HG02884 (cell line): Measurements from ENCODE around the gene RTL10.

Experiments used
- ATAC-seq: cut with Tn5 transposase; IDR thresholded peaks from one replicate; pipeline ENCODE4 v1.9.1; 2021; ENCODE audit warnings: mild to moderate bottlenecking, moderate library complexity; ENCODE audit not compliant: unreplicated experiment

Gene RTL10, protein sequence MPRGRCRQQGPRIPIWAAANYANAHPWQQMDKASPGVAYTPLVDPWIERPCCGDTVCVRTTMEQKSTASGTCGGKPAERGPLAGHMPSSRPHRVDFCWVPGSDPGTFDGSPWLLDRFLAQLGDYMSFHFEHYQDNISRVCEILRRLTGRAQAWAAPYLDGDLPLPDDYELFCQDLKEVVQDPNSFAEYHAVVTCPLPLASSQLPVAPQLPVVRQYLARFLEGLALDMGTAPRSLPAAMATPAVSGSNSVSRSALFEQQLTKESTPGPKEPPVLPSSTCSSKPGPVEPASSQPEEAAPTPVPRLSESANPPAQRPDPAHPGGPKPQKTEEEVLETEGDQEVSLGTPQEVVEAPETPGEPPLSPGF

DNA sequence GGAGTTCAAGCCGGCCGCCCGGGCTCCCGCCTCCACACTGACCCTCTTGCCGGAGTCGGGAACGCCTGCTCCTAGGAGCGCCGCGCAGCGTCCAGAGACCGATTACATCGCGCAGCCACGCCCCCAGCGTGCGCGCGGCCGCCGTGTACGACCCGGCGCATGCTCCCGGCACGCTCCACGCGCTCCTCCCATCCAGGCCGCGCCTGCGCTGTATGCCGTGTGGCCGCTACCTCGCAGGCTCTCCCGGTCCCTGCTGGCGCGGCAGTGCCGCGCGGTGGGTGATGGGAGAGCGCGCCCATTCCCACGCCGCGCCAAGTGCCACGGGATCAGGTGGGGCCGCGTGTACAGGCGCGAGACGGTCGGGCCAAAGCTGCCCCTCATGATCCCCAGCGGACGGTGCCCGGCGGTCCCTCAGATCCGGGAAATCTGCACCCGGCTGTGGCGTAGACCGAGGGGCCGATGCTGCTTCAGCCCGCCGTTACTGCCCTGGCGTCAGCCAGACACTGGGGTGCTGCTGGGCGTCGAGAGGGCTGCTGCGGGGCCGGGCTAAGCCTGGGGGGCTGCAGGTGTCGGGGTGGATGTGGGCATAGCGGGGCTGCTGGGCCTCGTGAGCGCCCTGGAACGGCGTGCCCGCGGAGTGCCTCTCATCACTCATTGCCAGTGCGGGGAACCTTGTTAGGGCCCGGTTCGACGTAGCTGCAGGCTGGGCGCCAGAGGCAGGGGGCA is at the start of gene RTL10, which contains the start of gene GNB1L:
TSS of gene RTL10 (minus strand) at position 97 of the 726 bp plus-strand sequence. CDS start 2,613 bp downstream, outside the sequence.
TSS of gene GNB1L (minus strand) at position 97 of the 726 bp plus-strand sequence. CDS start 33,519 bp downstream, outside the sequence.
- peak; percentile 61 for ATAC-seq

DNA sequence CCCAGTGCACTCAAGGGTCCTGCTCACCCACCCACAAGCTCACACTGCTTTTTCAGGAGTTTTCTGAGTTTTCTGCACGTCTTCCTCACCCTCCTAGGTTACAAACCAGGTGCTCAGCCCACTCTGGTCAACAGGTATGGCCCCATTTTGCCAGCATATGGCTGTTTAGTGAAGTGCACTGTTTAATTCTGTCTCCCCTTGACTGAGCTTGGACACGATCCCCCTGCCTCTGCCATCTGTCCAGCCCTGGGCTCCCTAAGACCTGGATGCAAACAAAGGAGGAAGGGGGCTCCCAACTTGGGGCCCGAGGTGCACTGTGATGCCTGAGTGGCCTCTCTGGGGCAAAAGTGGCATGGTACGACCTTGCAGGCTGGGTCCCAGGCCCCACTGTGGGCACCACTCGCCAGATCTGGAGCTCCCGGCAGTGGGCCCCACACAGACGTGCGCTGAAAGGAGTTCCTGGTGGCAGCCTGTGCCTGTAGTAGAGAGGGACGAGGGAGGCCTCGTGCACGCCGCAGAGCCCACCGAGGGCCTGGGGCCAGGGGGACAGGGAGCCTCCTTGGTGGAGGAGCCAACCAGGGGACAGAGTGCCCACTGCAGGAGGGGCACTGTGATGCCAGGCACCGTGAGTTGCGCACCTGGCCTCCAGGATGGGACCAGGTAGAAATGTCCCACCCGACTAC is 49.6 kb upstream of the RTL10 start:
- no peak for ATAC-seq

DNA sequence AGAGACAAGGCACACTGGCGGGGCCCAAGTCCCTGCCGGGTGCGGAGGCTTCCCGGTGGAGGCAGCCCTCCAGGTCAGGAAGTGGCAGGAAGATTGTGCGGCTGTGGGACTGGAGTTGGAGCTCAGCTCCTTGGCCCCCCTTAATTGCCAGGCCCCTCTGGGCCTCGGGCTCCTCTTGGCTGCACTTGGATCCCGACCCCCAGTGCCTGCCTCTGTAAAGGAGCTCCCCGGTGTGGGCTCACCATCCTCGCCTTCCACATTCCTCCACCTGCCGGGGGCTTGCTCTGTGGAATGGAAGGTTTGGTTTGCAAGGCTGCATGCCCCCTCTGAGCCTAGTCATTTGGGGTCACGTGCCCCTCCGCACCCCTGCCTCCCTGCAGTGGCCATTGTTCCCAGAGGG is 48.8 kb upstream of the RTL10 start:
- ATAC-seq: no peak

DNA sequence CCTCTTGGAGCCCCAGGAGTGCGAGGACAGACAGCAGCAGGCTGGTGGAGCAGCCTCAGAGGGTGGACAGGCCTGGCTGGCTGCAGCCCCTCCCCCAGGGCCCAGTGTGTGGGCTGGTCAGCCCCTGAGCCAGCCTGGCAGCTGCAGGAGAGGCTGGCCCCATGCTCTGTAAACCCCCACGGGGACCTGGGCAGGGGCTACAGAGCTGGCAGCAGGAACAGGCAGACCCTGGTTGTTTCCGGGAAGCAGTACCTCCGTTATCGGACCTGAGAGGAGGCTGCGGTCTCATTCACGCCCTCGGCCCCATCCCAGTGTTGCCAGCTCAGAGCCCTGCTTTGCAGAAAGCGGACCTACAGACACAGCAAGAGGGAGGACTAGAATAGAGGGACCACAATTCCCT is 48.4 kb upstream of the RTL10 start:
- no peak for ATAC-seq

DNA sequence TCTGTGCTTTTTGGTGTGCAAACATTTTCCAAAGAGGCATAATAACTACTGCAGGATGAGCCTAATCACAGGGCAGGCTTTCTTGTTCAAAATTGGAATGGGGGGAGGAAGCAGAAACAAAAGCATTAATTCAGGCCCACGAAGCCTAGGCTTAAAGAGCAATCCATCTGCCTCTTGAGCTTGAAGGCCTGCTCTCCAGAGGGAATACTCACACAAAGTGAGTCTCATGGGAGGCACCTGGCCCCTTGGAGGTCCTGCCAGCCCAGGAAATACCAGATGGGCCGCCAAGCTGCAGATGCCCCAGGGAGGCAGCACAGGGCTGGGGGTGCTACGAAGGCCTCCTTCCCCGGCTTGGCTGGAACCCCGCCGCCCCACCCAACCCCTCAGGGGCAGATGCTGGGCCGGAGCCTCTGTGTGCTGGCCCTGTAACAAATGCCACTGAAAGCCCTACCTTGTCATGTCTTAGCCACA is 47.6 kb upstream of the RTL10 start:
- ATAC-seq: no peak

DNA sequence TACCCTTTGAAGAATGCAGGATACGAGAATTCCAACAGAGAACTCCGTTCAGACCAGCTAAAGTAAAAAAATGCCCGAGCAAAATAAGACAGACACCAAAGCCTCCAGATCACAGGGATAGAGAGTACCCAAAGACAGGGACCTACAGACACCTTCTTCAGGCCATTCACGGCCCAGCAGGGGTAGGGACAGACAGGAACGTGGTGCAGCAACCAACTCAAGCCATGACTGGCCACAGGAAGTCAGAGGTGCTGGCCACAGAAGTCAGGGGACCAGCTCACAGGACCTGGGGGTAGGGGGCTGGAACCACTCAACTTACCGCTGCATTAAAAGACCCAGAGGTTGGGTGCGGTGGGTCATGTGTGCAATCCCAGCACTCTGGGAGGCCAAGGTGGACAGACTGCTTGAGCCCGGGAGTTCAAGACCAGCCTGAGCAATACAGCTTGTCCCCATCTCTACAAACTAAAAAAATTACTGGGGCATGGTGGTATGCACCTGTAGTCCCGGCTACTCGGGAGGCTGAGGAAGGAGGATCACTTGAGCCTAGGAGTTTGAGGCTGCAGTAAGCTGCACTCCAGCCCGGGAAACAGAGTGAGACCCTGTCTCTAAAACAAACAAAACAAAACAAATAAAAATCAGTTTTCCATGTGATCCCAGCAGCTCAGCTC is 47.0 kb upstream of the RTL10 start:
- no peak for ATAC-seq

DNA sequence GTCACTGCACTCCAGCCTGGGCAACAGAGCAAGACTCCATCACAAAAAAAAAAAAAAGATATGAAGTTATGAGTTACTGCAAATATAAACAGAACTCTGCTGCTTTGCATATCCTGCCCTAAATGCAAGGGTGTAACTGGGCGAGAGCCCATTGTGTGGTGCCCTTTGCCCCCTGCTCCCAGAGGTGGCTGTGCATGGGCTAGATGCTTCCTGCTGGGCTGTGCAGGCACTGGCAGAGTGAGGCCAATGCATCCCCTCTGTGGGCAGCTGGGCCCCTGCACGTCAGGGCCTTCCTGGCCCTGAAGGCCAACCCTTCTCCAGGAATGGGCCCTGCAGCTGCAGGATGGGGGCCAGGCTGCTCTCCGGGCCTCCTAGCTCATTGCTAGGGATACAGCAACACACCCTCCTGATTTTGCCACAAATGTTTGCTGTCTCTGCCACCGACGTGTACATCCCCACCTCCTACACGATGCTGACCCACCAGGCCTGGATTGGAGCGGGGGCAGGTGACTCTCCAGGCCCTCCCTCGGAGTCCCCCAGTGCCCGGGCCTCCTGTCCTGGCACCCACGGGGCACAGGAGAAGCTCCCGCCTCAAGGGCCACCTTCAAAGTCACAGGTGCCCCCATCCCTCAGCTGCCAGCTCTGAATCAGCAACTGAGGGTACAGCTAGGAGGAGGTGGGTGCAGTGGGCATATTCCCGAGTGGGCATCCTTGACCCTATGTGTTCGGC is 46.2 kb upstream of the RTL10 start:
- ATAC-seq: no peak

DNA sequence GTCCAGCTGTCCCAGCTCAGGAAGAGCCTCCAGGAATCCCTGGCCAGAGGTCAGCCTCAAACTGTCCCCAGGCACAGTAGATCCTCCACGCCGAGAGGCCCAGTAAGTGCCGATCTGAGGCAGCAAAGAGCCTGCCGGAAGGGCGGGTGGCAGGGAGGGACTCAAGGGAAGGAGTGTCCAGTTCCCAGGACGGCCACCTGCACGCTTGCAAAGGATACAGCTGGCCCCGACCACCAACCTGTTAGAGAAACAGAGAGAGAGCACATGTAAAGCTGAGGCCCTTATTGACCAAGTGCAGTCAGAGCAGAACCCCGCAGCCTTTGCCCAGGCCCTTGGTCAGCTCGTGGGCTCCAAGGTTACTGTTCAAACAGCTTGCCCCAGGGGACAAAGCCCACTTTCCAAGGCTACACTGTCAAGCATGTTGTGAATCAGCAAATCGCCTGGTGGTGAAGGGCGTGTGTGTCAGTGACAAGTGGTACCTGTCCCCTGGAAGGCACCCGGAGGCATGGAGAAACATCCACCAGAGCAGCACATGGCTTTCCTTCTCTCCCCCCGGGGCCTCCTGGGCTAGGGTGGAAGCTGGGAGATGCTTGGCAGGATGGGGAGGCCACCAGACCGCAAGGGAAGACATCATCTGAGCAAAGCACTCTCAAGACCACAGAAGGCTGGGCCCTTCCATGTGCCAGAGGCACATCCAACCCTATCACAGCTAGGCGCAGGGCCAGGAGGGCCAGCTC is 44.3 kb upstream of the RTL10 start:
- no peak for ATAC-seq

DNA sequence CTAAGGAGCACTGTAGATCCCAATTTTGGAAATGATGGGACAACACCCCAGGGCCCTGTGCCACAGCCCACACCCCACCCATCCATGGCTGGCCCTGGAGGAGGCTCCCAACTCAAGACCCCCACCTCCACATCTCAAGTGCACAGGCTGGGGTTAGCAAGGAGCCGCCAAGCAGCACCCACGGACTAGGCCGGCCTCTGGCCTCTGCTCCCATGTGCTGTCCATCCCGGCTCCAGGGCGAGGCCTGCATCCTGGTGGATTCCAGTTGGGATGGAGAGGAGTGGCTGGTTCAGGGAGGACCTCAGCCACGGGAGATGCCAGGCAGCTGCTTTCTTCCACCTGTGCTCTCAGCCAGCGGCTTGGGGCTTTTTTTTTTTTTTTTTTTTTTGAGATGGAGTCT is 43.5 kb upstream of the RTL10 start:
- no peak for ATAC-seq

DNA sequence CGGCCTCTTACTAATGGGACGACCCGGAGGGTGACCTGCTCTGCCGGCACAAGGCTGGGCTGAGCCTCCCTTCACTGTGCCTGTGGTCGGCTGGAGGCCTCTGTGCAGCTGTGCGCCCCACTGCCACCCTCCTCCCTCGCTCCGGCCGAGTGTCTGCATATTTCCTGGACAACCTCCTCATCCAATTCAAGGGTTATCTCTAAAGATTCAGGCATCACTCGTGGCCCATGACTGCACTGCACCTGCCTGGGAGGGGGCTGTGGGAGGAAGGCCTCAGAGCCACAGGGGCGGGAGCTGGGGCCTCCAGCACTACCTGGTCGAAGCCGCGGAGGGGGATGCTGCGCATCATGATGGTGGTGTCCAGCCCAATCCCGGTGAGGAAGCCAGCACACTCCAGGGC is 43.1 kb upstream of the RTL10 start:
- no peak for ATAC-seq

DNA sequence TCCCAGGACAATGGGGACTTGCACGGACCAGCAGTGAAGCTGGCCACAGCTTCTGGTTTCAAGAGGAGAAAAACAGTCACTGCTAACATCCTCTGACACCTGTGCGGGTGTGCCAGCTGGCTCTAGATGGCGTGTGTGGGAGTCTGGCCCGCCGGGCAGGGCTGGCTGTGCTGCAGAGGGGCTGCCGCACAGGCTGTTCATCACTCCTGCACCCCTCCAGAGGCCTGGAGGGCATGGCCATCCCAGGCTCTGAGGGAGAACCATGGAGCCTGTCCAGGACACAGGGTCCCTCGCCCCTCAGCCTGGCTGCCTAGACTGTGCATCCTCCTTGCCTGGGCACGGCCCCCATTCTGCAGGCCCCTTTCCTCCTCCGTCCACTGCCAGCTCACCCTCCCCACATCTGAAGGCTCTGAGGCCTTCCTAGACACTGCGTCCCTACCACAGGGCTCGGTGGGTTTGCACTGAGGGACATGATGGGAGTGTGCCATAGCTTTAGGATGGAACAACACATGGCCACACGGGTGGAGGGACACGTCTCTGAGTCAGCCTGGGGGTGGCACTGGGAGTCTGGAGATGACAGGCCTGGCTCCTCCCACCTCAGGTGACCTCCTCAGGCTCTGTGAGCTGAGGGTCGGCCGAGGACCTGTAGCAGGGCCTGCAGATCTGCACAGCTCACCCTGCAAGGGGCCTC is 42.1 kb upstream of the RTL10 start:
- no peak for ATAC-seq

DNA sequence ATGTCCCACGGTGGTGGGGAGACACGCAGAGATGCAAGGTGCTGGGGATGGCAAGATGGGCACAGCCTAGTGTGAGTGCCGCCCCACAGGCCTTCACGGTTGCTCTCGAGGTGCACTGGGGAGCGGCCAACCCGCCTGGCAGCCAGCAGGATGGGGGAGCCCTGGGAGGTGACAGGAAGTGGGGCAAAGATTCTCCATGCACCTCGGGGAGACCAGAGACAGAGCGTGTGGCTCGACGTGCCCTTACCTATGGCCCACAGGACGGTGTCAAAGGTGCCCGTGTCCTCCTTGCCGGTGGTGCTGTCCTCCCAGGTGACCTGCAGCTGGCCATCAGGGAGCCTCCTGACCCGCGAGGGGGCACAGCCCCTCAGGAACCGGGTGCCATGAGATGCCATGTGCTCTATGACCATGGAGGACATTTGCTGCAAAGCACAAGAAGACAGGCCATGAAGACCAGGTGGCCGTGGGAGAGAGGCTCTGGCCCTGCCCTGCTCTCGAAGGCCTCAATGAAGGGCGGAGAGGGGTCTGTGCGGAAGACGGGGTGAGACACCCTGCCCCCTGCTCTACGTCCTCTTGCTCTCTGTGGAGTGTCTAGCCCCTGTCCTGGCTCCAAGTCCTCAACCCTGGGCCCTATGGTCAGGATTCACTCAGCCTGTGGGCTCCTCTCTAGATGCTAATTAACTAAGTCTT is 40.6 kb upstream of the RTL10 start:
- ATAC-seq: no peak

DNA sequence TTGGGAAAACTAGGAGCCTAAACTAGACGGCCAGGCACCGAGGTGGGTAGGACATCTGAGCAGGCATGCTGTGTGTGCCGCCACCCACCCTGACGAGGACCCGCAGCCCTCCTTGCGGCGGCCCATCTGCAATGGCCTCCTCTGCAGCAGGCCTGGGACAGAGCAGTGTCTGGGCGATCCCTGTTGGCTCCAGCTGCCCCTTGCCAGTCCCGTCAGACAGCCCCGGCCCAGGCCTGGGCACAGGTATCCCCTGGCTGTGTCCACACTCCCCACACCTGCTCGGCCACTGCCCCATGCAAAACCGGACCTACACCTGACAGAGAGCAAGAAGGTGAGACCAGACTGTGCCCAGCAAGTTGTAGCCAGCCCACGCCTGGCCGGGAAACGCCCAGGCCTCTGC is 38.7 kb upstream of the RTL10 start:
- ATAC-seq: no peak

DNA sequence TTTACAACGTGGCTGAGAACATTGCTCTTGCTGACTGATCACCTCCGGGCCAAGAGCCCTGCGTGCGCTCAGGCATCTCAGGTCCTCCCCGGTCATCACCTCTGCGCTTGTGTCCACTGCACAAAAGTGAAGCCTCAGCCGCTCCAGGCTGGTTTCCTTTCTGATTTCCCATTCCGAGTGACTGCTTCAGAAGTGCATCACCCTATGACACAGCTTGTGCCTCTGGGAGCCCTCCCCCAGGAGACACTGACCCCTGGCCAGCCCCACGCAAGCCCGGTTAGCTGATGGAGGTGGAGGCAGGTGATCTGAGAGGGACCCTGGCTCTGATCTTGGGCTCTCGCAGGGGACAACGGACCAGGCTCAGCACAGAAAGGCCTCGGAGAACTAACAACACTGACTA is 38.3 kb upstream of the RTL10 start:
- no peak for ATAC-seq

DNA sequence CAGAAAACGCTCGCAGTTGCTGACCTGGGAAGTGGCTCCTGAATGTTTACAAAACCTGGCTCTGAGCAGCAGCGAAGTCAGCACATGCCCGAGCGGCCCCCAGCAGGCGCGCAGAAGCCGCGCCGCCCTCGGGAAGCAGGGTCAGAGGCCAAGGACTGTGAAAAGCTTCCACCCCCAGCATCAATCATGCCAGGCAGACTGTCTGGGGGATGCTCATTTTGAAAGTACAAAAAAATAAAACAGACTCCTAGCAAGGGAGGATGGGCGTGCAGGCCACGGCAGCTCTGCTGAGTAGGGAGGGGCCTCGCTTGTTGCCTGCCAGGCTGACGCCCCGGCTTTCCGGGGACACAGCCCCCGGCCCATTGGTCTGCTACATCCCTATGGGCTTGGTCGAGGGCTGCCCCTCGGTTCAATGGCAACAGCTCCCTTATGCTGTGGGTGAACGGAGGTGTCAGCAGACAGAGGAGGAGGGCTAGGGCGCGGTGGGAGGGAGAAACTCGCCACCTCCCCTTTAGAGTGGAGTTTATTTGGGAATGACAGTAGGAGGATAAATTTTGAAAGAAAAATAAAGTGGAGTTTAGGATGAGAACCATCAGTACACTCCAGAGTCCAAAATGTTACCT is 37.7 kb upstream of the RTL10 start:
- ATAC-seq: no peak

DNA sequence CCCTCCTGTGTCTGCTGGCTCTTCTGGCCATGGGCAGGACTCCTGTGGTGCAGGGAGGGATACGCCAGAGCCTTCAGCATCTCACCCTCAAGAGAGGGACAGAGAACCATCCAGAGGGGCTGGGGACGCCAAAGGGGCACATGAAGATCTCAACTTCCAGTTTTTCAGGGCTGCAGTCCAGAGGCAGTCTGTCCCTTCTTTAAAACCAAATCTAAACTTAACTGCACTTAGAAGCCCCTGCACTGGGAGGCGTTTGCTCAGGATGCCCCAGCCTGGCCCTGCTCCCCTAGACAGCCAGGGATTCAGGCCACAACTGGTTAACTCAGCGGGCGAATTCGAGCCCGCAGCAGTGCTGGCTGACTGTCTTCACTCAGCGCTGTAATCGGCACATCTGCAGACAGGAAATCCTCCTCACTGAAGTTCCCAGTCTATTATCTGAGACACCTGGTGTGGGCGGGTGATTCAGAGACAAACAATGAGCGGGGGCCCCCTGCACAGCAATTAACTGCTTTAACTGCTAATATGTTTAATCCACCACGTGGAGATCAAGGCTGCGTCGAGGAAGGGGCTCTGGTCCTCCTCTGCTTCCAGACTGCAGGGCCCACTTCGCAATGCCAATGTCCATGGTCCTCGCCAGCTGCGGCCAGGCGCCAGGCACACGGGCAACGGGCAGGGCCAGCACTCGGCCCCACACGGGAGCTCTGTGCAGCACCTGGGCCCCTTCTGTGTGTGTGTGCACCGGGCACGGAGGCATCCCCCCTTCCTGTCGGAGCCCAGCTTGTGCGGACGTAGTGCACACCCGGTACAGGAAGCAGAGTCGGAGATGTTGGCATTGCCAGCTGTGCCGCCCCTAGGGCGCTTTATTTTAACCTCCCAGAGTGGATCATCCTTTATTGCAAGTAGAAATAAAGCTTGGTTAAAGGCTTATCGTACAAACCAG is 36.9 kb upstream of the RTL10 start:
- no peak for ATAC-seq
